ENCODE data around the gene RABL2B. TPM values are rescaled to one million over a fixed set of nuclear protein-coding genes. Genes with fewer than 3 reads are reported as not detected.

The RABL2B gene
- total and polyA plus RNA-seq, 2 experiments from 2014 or later: 9.7 to 11.8 TPM

DNA sequence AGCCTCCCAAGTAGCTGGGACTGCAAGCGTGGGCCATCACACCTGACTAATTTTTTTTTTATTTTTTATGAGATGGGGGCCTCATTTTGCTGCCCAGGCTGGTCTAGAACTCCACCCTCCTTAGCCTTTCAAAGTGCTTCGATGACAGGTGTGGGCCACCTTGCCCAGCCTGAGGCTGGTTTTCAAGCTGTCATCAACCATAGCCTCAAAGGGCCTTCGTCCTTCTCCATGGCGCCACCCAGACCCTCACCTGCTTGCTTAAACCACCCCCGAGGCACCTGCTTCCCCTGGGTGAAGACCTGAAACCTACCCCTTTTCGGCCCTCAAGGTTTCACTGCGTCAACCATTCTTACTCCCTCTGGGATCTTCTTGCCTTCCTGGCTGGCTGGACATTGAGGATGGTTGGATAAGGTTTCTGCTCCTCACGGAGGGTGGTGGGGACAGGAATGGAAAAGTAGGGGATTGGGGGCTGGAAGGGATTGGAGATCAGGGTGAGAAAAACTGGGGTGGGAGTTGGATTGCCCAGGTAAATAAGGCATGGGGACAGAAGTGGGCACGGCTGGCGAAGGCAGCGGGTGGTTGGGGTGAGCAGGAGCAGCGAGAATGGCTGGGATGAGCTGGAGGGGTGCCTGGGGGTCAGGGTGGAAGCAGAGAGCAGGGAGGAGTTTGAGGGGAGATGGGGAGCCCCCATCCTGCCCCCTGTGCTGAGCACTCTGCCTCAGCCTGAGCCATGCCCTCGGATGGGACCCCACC lies 48.3 kb downstream of the RABL2B start:
- H3K79me2 ChIP-seq (replicated peaks; ENCODE audit: insufficient read depth): no peaks in the 10 kb centered on the region
- H3K4me1 Mint-ChIP-seq: peaks cover 6% of the 10 kb centered on the region
- no peak overlapping the region for H3K4me2 ChIP-seq
- H3K4me3 Mint-ChIP-seq: no peak overlapping the region
- no peaks in the 10 kb centered on the region for H3K36me3 Mint-ChIP-seq (ENCODE audit: low read depth)
- ATAC-seq: no peak
- H4K20me1 ChIP-seq (replicated peaks; ENCODE audit: insufficient read depth): no peaks in the 10 kb centered on the region
- no peak overlapping the region for H2AFZ ChIP-seq
- no peak overlapping the region for H3K4me3 ChIP-seq
- no peaks in the 10 kb centered on the region; the same call in 2 of the 3 replicates for H3K9me3 Mint-ChIP-seq
- H3F3A ChIP-seq (replicated peaks; ENCODE audit: low read depth): no peaks in the 10 kb centered on the region
- H3K27me3 Mint-ChIP-seq (ENCODE audit: insufficient read depth, low read depth, poor library complexity): peaks cover 70% of the 10 kb centered on the region
- H3K36me3 ChIP-seq (ENCODE audit: insufficient read depth): no peaks in the 10 kb centered on the region
- no peaks in the 10 kb centered on the region for H3K9me2 ChIP-seq (ENCODE audit: insufficient read depth)
- H3K4me1 ChIP-seq (ENCODE audit: insufficient read depth): peaks cover 5% of the 10 kb centered on the region; the same call in 1 of the 2 replicates
- no peak for DNase-seq (ENCODE audit: low spot score)
- H3K27me3 ChIP-seq (ENCODE audit: insufficient read depth): peaks cover 66% of the 10 kb centered on the region
- H3K27ac ChIP-seq (ENCODE audit: low read depth): no peak overlapping the region
- TF ChIP-seq, protein P1, sequence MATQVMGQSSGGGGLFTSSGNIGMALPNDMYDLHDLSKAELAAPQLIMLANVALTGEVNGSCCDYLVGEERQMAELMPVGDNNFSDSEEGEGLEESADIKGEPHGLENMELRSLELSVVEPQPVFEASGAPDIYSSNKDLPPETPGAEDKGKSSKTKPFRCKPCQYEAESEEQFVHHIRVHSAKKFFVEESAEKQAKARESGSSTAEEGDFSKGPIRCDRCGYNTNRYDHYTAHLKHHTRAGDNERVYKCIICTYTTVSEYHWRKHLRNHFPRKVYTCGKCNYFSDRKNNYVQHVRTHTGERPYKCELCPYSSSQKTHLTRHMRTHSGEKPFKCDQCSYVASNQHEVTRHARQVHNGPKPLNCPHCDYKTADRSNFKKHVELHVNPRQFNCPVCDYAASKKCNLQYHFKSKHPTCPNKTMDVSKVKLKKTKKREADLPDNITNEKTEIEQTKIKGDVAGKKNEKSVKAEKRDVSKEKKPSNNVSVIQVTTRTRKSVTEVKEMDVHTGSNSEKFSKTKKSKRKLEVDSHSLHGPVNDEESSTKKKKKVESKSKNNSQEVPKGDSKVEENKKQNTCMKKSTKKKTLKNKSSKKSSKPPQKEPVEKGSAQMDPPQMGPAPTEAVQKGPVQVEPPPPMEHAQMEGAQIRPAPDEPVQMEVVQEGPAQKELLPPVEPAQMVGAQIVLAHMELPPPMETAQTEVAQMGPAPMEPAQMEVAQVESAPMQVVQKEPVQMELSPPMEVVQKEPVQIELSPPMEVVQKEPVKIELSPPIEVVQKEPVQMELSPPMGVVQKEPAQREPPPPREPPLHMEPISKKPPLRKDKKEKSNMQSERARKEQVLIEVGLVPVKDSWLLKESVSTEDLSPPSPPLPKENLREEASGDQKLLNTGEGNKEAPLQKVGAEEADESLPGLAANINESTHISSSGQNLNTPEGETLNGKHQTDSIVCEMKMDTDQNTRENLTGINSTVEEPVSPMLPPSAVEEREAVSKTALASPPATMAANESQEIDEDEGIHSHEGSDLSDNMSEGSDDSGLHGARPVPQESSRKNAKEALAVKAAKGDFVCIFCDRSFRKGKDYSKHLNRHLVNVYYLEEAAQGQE (IDR thresholded peaks at IDR 0.05; ENCODE audit: unreplicated experiment): no peak
- TF ChIP-seq EZH2 (IDR thresholded peaks at IDR 0.05; ENCODE audit: low read depth, unreplicated experiment) (no peak), NANOG (IDR thresholded peaks at IDR 0.05; ENCODE audit: borderline replicate concordance) (no peak), STAT1 (IDR thresholded peaks at IDR 0.05; ENCODE audit: unreplicated experiment) (no peak), CREB1 (CRISPR knock-in tag; IDR thresholded peaks at IDR 0.05; ENCODE audit: low read depth) (no peak), EZH2phosphoT487 (IDR thresholded peaks at IDR 0.05; ENCODE audit: unreplicated experiment) (no peak), POLR2AphosphoS5 (IDR thresholded peaks at IDR 0.05; ENCODE audit: low read depth) (no peak), ZNF331 (CRISPR knock-in tag; IDR thresholded peaks at IDR 0.05; ENCODE audit: low read depth) (no peak), ZNF114 (CRISPR knock-in tag; IDR thresholded peaks at IDR 0.05) (no peak), JUNB (IDR thresholded peaks at IDR 0.05; ENCODE audit: unreplicated experiment) (no peak)
- TF ChIP-seq, protein P2, sequence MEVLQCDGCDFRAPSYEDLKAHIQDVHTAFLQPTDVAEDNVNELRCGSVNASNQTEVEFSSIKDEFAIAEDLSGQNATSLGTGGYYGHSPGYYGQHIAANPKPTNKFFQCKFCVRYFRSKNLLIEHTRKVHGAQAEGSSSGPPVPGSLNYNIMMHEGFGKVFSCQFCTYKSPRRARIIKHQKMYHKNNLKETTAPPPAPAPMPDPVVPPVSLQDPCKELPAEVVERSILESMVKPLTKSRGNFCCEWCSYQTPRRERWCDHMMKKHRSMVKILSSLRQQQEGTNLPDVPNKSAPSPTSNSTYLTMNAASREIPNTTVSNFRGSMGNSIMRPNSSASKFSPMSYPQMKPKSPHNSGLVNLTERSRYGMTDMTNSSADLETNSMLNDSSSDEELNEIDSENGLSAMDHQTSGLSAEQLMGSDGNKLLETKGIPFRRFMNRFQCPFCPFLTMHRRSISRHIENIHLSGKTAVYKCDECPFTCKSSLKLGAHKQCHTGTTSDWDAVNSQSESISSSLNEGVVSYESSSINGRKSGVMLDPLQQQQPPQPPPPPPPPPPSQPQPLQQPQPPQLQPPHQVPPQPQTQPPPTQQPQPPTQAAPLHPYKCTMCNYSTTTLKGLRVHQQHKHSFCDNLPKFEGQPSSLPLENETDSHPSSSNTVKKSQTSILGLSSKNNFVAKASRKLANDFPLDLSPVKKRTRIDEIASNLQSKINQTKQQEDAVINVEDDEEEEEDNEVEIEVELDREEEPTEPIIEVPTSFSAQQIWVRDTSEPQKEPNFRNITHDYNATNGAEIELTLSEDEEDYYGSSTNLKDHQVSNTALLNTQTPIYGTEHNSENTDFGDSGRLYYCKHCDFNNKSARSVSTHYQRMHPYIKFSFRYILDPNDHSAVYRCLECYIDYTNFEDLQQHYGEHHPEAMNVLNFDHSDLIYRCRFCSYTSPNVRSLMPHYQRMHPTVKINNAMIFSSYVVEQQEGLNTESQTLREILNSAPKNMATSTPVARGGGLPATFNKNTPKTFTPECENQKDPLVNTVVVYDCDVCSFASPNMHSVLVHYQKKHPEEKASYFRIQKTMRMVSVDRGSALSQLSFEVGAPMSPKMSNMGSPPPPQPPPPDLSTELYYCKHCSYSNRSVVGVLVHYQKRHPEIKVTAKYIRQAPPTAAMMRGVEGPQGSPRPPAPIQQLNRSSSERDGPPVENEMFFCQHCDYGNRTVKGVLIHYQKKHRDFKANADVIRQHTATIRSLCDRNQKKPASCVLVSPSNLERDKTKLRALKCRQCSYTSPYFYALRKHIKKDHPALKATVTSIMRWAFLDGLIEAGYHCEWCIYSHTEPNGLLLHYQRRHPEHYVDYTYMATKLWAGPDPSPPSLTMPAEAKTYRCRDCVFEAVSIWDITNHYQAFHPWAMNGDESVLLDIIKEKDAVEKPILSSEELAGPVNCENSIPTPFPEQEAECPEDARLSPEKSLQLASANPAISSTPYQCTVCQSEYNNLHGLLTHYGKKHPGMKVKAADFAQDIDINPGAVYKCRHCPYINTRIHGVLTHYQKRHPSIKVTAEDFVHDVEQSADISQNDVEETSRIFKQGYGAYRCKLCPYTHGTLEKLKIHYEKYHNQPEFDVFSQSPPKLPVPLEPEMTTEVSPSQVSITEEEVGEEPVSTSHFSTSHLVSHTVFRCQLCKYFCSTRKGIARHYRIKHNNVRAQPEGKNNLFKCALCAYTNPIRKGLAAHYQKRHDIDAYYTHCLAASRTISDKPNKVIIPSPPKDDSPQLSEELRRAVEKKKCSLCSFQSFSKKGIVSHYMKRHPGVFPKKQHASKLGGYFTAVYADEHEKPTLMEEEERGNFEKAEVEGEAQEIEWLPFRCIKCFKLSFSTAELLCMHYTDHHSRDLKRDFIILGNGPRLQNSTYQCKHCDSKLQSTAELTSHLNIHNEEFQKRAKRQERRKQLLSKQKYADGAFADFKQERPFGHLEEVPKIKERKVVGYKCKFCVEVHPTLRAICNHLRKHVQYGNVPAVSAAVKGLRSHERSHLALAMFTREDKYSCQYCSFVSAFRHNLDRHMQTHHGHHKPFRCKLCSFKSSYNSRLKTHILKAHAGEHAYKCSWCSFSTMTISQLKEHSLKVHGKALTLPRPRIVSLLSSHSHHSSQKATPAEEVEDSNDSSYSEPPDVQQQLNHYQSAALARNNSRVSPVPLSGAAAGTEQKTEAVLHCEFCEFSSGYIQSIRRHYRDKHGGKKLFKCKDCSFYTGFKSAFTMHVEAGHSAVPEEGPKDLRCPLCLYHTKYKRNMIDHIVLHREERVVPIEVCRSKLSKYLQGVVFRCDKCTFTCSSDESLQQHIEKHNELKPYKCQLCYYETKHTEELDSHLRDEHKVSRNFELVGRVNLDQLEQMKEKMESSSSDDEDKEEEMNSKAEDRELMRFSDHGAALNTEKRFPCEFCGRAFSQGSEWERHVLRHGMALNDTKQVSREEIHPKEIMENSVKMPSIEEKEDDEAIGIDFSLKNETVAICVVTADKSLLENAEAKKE (CRISPR knock-in tag; IDR thresholded peaks at IDR 0.05): no peak
- TF ChIP-seq, protein P3, sequence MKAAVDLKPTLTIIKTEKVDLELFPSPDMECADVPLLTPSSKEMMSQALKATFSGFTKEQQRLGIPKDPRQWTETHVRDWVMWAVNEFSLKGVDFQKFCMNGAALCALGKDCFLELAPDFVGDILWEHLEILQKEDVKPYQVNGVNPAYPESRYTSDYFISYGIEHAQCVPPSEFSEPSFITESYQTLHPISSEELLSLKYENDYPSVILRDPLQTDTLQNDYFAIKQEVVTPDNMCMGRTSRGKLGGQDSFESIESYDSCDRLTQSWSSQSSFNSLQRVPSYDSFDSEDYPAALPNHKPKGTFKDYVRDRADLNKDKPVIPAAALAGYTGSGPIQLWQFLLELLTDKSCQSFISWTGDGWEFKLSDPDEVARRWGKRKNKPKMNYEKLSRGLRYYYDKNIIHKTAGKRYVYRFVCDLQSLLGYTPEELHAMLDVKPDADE (IDR thresholded peaks at IDR 0.05): no peak
- TF ChIP-seq, protein P4, sequence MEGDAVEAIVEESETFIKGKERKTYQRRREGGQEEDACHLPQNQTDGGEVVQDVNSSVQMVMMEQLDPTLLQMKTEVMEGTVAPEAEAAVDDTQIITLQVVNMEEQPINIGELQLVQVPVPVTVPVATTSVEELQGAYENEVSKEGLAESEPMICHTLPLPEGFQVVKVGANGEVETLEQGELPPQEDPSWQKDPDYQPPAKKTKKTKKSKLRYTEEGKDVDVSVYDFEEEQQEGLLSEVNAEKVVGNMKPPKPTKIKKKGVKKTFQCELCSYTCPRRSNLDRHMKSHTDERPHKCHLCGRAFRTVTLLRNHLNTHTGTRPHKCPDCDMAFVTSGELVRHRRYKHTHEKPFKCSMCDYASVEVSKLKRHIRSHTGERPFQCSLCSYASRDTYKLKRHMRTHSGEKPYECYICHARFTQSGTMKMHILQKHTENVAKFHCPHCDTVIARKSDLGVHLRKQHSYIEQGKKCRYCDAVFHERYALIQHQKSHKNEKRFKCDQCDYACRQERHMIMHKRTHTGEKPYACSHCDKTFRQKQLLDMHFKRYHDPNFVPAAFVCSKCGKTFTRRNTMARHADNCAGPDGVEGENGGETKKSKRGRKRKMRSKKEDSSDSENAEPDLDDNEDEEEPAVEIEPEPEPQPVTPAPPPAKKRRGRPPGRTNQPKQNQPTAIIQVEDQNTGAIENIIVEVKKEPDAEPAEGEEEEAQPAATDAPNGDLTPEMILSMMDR (conservative IDR thresholded peaks at IDR 0.05; ENCODE audit: low read depth in 2 of 2): no peak
- H3K27ac Mint-ChIP-seq: no peak overlapping the region

Measured in GM23338 (cell line).